GM12892 (cell line): ENCODE results near the gene ZNF91.

Experiments
- POLR2A ChIP-seq: IDR thresholded peaks from 2 replicates; pipeline ENCODE4 v1.6.1; 2011; ENCODE audit warnings: low read depth, low read length, control low read depth
- TAF1 ChIP-seq: IDR thresholded peaks from 2 replicates; pipeline ENCODE4 v1.6.1; 2011; ENCODE audit warnings: low read depth, mild to moderate bottlenecking, control low read depth, low read length, borderline replicate concordance

- no peak for TF ChIP-seq POLR2A
- TF ChIP-seq TAF1 = no peak
Observed at GRCh38 chr19:23439623-23440022, 44.4 kb upstream of the ZNF91 start.
